Liver (tissue), 9 donors: ENCODE results near the gene DRAM1. TPM values are rescaled to one million over a fixed set of nuclear protein-coding genes. Genes with fewer than 3 reads are reported as not detected.

Experiments
- DNase-seq: peaks from one replicate; pipeline ENCODE4 v3.0.0-alpha.2; 2017; ENCODE audit warnings: low spot score
- H3K27ac ChIP-seq, 2 donors: one replicate each; pipeline ENCODE4 v1.7.0; 2013; ENCODE audit warnings: inconsistent platforms in 2 of 2, low read length in 2 of 2, control low read depth in 1 of 2, low read depth in 1 of 2, mild to moderate bottlenecking in 1 of 2
- H3K27me3 ChIP-seq, 4 donors: one replicate each; pipeline versions ENCODE4 v1.6.1 to v1.7.0; 2013; ENCODE audit warnings: low read length in 3 of 4, inconsistent platforms in 1 of 4, mild to moderate bottlenecking in 1 of 4, moderate library complexity in 1 of 4; ENCODE audit not compliant: control insufficient read depth in 4 of 4, insufficient read depth in 4 of 4
- H3K36me3 ChIP-seq, 4 donors: one replicate each; pipeline versions ENCODE4 v1.6.1 to v1.7.0; 2013; ENCODE audit warnings: low read length in 3 of 4, mild to moderate bottlenecking in 3 of 4, low read depth in 1 of 4, moderate library complexity in 1 of 4; ENCODE audit not compliant: control insufficient read depth in 4 of 4, insufficient read depth in 3 of 4
- H3K4me1 ChIP-seq, 4 donors: one replicate each; pipeline versions ENCODE4 v1.6.1 to v1.7.0; 2013; ENCODE audit warnings: low read length in 3 of 4, mild to moderate bottlenecking in 3 of 4, moderate library complexity in 1 of 4; ENCODE audit not compliant: control insufficient read depth in 4 of 4, insufficient read depth in 4 of 4
- H3K4me3 ChIP-seq, 3 donors: one replicate each; pipeline versions ENCODE4 v1.6.1 to v1.7.0; 2013; ENCODE audit warnings: low read length in 3 of 3, control low read depth in 1 of 3, low read depth in 1 of 3, mild to moderate bottlenecking in 1 of 3
- H3K9ac ChIP-seq, 2 donors: one replicate each; pipeline ENCODE4 v1.7.0; 2013; ENCODE audit warnings: low read length in 2 of 2, mild to moderate bottlenecking in 2 of 2, moderate library complexity in 2 of 2, control low read depth in 1 of 2, low read depth in 1 of 2
- H3K9me3 ChIP-seq, 4 donors: one replicate each; pipeline versions ENCODE4 v1.6.1 to v1.7.0; 2013; ENCODE audit warnings: low read length in 3 of 4; ENCODE audit not compliant: control insufficient read depth in 4 of 4
- ATF3 ChIP-seq: IDR thresholded peaks from 2 replicates; pipeline ENCODE4 v1.6.1; 2016; ENCODE audit warnings: antibody characterized with exemption
- CTCF ChIP-seq: fragments of 150-350 bp; IDR thresholded peaks from 2 replicates; pipeline ENCODE4 v1.5.1; 2017; ENCODE audit warnings: improper control_type of control experiment, low read depth, low read length; ENCODE audit not compliant: missing input control
- EGR1 ChIP-seq, 2 donors: IDR thresholded peaks; 2 replicates each; pipeline ENCODE4 v1.6.1; 2016 to 2018; ENCODE audit warnings: antibody characterized with exemption in 2 of 2, low read depth in 2 of 2
- FOXA1 ChIP-seq: IDR thresholded peaks from 2 replicates; pipeline ENCODE4 v1.6.1; 2016; ENCODE audit warnings: antibody characterized with exemption
- FOXA2 ChIP-seq: IDR thresholded peaks from 2 replicates; pipeline ENCODE4 v1.6.1; 2016; ENCODE audit warnings: antibody characterized with exemption
- GABPA ChIP-seq, 2 donors: IDR thresholded peaks in 1 of 2; conservative IDR thresholded peaks in 1 of 2; 2 replicates each; pipeline ENCODE4 v1.6.1; 2016; ENCODE audit warnings: antibody characterized with exemption in 2 of 2, mild to moderate bottlenecking in 1 of 2, moderate library complexity in 1 of 2
- HNF4A ChIP-seq, 2 donors: conservative IDR thresholded peaks; 2 replicates each; pipeline ENCODE4 v1.6.1; 2016; ENCODE audit warnings: antibody characterized with exemption in 2 of 2, mild to moderate bottlenecking in 2 of 2
- HNF4G ChIP-seq: IDR thresholded peaks from 2 replicates; pipeline ENCODE4 v1.6.1; 2016; ENCODE audit warnings: antibody characterized with exemption
- JUND ChIP-seq, 2 donors: IDR thresholded peaks; 2 replicates each; pipeline ENCODE4 v1.6.1; 2016; ENCODE audit warnings: antibody characterized with exemption in 2 of 2
- NR2F2 ChIP-seq: IDR thresholded peaks from 2 replicates; pipeline ENCODE4 v1.6.1; 2016; ENCODE audit warnings: antibody characterized with exemption
- RAD21 ChIP-seq, 2 donors: IDR thresholded peaks; 2 replicates each; pipeline ENCODE4 v1.6.1; 2016; ENCODE audit warnings: antibody characterized with exemption in 2 of 2, mild to moderate bottlenecking in 2 of 2
- REST ChIP-seq: IDR thresholded peaks from 2 replicates; pipeline ENCODE4 v1.6.1; 2016; ENCODE audit warnings: antibody characterized with exemption, mild to moderate bottlenecking
- RXRA ChIP-seq, 2 donors: IDR thresholded peaks; 2 replicates each; pipeline ENCODE4 v1.6.1; 2017 to 2018; ENCODE audit warnings: antibody characterized with exemption in 2 of 2, mild to moderate bottlenecking in 1 of 2
- SP1 ChIP-seq: IDR thresholded peaks from 2 replicates; pipeline ENCODE4 v1.6.1; 2018; ENCODE audit warnings: antibody characterized with exemption, mild to moderate bottlenecking
- TAF1 ChIP-seq: conservative IDR thresholded peaks from 2 replicates; pipeline ENCODE4 v1.6.1; 2016; ENCODE audit warnings: antibody characterized with exemption, mild to moderate bottlenecking
- YY1 ChIP-seq: IDR thresholded peaks from 2 replicates; pipeline ENCODE4 v1.6.1; 2016; ENCODE audit warnings: antibody characterized with exemption, mild to moderate bottlenecking
- WGBS: extraction: QIAGEN DNeasy Blood & Tissue Kit; methylation state at CpG from one replicate; pipeline ENCODE4 v1.1.7; 2013; 5-methylcytosine and 5-hydroxymethylcytosine counted together
- polyA plus RNA-seq, 2 donors: library from polyadenylated mRNA; stranded (reverse) in 1 of 2; unstranded in 1 of 2; fragments of 200-250 nt in 1 of 2; fragments of >200 nt in 1 of 2; fragmentation: Nextera tagmentation in 1 of 2; extraction: Ambion mirVana in 1 of 2; gene quantifications; one replicate each; pipeline versions ENCODE4 v1.2.1 to v1.2.3, GENCODE V29; 2013 to 2015
- total RNA-seq, 2 donors: library from RNA; depleted of rRNA; stranded (reverse); fragments of >200 nt; gene quantifications; one replicate each; pipeline ENCODE4 v1.2.3, GENCODE V29; 2014
- TF ChIP-seq, protein P1 (sequence below): IDR thresholded peaks from 2 replicates; pipeline ENCODE4 v1.6.1; 2016; ENCODE audit warnings: antibody characterized with exemption
- TF ChIP-seq, protein P2 (sequence below): IDR thresholded peaks from 2 replicates; pipeline ENCODE4 v1.6.1; 2016; ENCODE audit warnings: antibody characterized with exemption
- donor health status: healthy.
- donor health status: healthy.
- donor health status: healthy.
- donor health status: healthy.
- donor health status: healthy.

Gene DRAM1
- total and polyA plus RNA-seq, 4 donors, result 2.7 to 7.8 (median 3.4) TPM

- Histone ChIP-seq H3K27ac (no peak overlapping the region), H3K36me3 (no peaks in the 10 kb centered on the region), H3K27me3 (peaks cover 0 to 2% (median 0%) of the 10 kb centered on the region in 4 donors), H3K9me3 (no peaks in the 10 kb centered on the region), H3K4me1 (peaks cover 0 to 1% (median 0%) of the 10 kb centered on the region in 4 donors), H3K9ac (no peak overlapping the region), H3K4me3 (no peak overlapping the region)
- no peak for DNase-seq
- WGBS, result 79% methylated on average over 4 of the region's 4 CpGs
- TF ChIP-seq EGR1 (IDR thresholded peaks at IDR 0.05; ENCODE audit: low read depth in 2 of 2) (no peak), RAD21 (IDR thresholded peaks at IDR 0.05) (no peak), REST (no peak), CTCF (no peak), NR2F2 (no peak), HNF4A (conservative IDR thresholded peaks at IDR 0.05) (no peak), JUND (IDR thresholded peaks at IDR 0.05) (no peak), SP1 (no peak), TAF1 (no peak), RXRA (IDR thresholded peaks at IDR 0.05) (no peak), HNF4G (no peak), ATF3 (no peak), YY1 (no peak), GABPA (IDR thresholded peaks at IDR 0.05 in 1 of 2, conservative IDR thresholded peaks at IDR 0.05 in 1 of 2) (no peak), FOXA2 (no peak), FOXA1 (no peak)
- TF ChIP-seq, protein P1, sequence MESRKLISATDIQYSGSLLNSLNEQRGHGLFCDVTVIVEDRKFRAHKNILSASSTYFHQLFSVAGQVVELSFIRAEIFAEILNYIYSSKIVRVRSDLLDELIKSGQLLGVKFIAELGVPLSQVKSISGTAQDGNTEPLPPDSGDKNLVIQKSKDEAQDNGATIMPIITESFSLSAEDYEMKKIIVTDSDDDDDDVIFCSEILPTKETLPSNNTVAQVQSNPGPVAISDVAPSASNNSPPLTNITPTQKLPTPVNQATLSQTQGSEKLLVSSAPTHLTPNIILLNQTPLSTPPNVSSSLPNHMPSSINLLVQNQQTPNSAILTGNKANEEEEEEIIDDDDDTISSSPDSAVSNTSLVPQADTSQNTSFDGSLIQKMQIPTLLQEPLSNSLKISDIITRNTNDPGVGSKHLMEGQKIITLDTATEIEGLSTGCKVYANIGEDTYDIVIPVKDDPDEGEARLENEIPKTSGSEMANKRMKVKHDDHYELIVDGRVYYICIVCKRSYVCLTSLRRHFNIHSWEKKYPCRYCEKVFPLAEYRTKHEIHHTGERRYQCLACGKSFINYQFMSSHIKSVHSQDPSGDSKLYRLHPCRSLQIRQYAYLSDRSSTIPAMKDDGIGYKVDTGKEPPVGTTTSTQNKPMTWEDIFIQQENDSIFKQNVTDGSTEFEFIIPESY, result no peak
- TF ChIP-seq, protein P2, sequence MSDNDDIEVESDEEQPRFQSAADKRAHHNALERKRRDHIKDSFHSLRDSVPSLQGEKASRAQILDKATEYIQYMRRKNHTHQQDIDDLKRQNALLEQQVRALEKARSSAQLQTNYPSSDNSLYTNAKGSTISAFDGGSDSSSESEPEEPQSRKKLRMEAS, result no peak
Observed at GRCh38 chr12:101927999-101928398, 50.6 kb downstream of the DRAM1 start.
